HFFc6 (cell line): ENCODE data around the gene LYST. TPM values are rescaled to one million over a fixed set of nuclear protein-coding genes. Genes with fewer than 3 reads are reported as not detected.

Experiments
- DNase-seq: peaks from one replicate; pipeline ENCODE4 v3.0.0-alpha.2; 2018
- H3K27ac Mint-ChIP-seq: 2 replicates; pipeline ENCODE4 v1.8.0; 2020; ENCODE audit warnings: mild to moderate bottlenecking, mixed read lengths
- H3K27me3 Mint-ChIP-seq: 2 replicates; pipeline ENCODE4 v1.8.0; 2021; ENCODE audit warnings: mild to moderate bottlenecking, moderate library complexity, mixed read lengths; ENCODE audit not compliant: insufficient read depth
- H3K36me3 Mint-ChIP-seq: 2 replicates; pipeline ENCODE4 v1.8.0; 2021; ENCODE audit warnings: low read depth, mixed read lengths
- H3K4me1 Mint-ChIP-seq: 2 replicates; pipeline ENCODE4 v1.8.0; 2020; ENCODE audit warnings: low read depth, mixed read lengths
- H3K4me3 Mint-ChIP-seq: 2 replicates; pipeline ENCODE4 v1.8.0; 2020; ENCODE audit warnings: mild to moderate bottlenecking, moderate library complexity, mixed read lengths
- H3K9me3 Mint-ChIP-seq: 2 replicates; pipeline ENCODE4 v1.8.0; 2020; ENCODE audit warnings: mild to moderate bottlenecking, mixed read lengths
- total RNA-seq, 6 experiments: library from RNA; stranded (reverse); fragmentation: NEBNext Ultra II Directional; extraction: Animal tissue kit (Norgen Biotek cat#: 25700); gene quantifications; 2 replicates in 1 of 6; 3 replicates in 5 of 6; pipeline ENCODE4 v1.2.3, GENCODE V29; 2021
- TF ChIP-seq, protein P1 (sequence below): fragments of 200-600 bp; sonication (generic); IDR thresholded peaks from 2 replicates; pipeline ENCODE4 v1.5.0; 2021; ENCODE audit warnings: antibody characterized with exemption, mild to moderate bottlenecking

LYST gene
- total RNA-seq, 6 experiments from 2014 or later = 13.2 to 18.9 (median 15.4) TPM

- 0 out of 2 replicates have a peak, but pooled peaks cover 7% of the 10 kb centered on the region for H3K36me3 Mint-ChIP-seq
- no peaks in the 10 kb centered on the region for H3K9me3 Mint-ChIP-seq
- no peak for DNase-seq
- H3K27ac Mint-ChIP-seq = no peak overlapping the region
- H3K4me1 Mint-ChIP-seq = peaks cover 13% of the 10 kb centered on the region
- no peak overlapping the region for H3K4me3 Mint-ChIP-seq
- TF ChIP-seq, protein P1, sequence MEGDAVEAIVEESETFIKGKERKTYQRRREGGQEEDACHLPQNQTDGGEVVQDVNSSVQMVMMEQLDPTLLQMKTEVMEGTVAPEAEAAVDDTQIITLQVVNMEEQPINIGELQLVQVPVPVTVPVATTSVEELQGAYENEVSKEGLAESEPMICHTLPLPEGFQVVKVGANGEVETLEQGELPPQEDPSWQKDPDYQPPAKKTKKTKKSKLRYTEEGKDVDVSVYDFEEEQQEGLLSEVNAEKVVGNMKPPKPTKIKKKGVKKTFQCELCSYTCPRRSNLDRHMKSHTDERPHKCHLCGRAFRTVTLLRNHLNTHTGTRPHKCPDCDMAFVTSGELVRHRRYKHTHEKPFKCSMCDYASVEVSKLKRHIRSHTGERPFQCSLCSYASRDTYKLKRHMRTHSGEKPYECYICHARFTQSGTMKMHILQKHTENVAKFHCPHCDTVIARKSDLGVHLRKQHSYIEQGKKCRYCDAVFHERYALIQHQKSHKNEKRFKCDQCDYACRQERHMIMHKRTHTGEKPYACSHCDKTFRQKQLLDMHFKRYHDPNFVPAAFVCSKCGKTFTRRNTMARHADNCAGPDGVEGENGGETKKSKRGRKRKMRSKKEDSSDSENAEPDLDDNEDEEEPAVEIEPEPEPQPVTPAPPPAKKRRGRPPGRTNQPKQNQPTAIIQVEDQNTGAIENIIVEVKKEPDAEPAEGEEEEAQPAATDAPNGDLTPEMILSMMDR = no peak
- H3K27me3 Mint-ChIP-seq = no peaks in the 10 kb centered on the region
These were observed 32.1 kb downstream of the LYST start for GRCh38 chr1:235834620-235835019.

DNA sequence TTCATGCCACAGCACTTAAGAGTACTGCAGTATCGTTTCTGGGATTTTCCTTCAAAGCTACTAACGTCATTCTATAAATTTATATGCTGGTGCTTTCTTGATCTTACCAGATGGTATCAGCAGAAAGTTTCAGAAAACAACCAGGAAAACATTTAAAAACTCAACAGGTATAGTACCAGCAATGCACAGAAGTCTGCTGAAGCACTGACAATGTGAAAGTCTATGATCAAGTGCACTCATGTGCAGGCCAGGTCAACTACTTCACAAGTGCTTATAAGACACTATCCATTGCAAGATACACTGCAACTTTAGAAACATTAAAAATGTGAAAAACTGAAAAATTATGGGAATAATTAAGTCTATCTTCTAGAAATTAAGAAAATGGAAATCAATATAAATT lies 34.7 kb downstream of the LYST start:
- Mint-ChIP-seq H3K27ac (no peak overlapping the region), H3K27me3 (no peaks in the 10 kb centered on the region), H3K4me3 (no peak overlapping the region), H3K9me3 (no peaks in the 10 kb centered on the region), H3K36me3 (0 out of 2 replicates have a peak, but pooled peaks cover 7% of the 10 kb centered on the region), H3K4me1 (peaks cover 13% of the 10 kb centered on the region)
- TF ChIP-seq, protein P1 = no peak
- no peak for DNase-seq

GRCh38 chr1:235831148-235831547 lies 35.6 kb downstream of the LYST start:
- peaks cover 13% of the 10 kb centered on the region for H3K4me1 Mint-ChIP-seq
- no peaks in the 10 kb centered on the region for H3K27me3 Mint-ChIP-seq
- H3K36me3 Mint-ChIP-seq = 0 out of 2 replicates have a peak, but pooled peaks cover 12% of the 10 kb centered on the region
- TF ChIP-seq, protein P1 = no peak
- H3K9me3 Mint-ChIP-seq = no peaks in the 10 kb centered on the region
- peak; percentile 49 for DNase-seq
- H3K4me3 Mint-ChIP-seq = peak overlapping the region; percentile 47; the same call in 1 of the 2 replicates
- H3K27ac Mint-ChIP-seq = peak overlapping the region; percentile 84

DNA sequence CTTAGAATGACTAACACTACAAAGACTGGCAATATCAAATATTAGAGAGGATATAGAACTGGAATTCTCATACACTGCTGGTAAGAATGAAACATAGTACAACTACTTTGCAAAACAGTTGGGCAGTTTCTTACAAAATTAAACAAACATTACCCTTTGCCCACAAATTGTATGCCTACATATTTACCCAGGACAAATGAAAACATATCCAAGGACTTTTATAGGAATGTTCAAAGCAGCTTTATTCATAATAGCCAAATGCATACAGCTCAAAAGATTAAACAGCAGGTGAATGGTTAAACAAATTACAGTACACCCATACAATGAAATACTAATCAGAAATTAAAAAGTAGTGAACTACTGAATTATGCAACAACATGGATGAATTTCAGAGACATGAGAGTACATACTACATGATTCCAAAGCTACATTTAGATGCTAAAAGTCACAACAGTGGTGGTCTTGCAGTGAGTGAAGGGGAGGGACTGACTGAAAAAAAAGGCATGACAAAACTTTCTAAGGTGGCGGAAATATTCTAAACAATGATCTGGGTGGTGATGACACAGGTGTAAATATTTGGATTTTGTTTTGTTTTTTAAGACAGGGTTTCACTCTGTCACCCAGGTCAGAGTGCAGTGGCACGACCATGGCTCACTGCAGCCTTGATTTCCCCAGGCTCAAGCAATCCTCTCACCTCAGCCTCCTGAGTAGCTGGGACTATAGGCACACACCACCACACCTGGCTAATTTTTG lies 40.4 kb downstream of the LYST start:
- no peaks in the 10 kb centered on the region; the same call in 1 of the 2 replicates for H3K27me3 Mint-ChIP-seq
- peaks cover 30% of the 10 kb centered on the region for H3K36me3 Mint-ChIP-seq
- no peak overlapping the region for H3K4me3 Mint-ChIP-seq
- H3K9me3 Mint-ChIP-seq = no peaks in the 10 kb centered on the region
- DNase-seq = no peak
- TF ChIP-seq, protein P1 = no peak
- H3K4me1 Mint-ChIP-seq = peaks cover 31% of the 10 kb centered on the region
- H3K27ac Mint-ChIP-seq = no peak overlapping the region

GRCh38 chr1:235825229-235825628 lies 41.5 kb downstream of the LYST start:
- Mint-ChIP-seq H3K9me3 (no peaks in the 10 kb centered on the region), H3K27ac (no peak overlapping the region), H3K27me3 (no peaks in the 10 kb centered on the region; the same call in 1 of the 2 replicates), H3K4me1 (peaks cover 31% of the 10 kb centered on the region), H3K4me3 (no peak overlapping the region), H3K36me3 (peaks cover 24% of the 10 kb centered on the region)
- TF ChIP-seq, protein P1 = no peak
- DNase-seq = no peak
